SH-SY5Y (cell line): ENCODE results near the gene KCNQ5.

Experiments used
- GATA2 ChIP-seq: IDR thresholded peaks from 2 replicates; pipeline ENCODE4 v1.6.1; 2011; ENCODE audit warnings: mild to moderate bottlenecking, low read depth, low read length
- GATA3 ChIP-seq: IDR thresholded peaks from 2 replicates; pipeline ENCODE4 v1.6.1; 2011; ENCODE audit warnings: low read depth, mild to moderate bottlenecking, low read length, moderate library complexity

KCNQ5 gene

DNA sequence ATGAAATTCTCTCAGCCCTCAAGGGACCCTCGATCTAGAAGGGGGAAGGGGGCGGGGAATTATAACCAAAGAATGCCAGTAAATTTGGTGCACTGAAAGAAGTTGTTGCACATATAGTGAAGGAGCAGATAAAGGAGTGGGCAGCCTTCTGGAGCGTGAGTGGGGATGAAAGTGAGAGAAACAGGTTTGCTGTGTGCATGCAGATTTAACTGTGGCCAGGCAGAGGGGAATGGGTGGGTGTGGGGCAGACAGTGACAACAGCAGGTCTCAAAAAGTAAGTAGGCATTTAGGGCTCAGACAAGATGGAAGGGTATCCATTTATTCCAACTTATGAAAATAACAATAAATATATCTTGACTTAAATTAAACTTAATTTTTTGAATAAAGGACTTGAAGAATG, 149.1 kb downstream of the KCNQ5 start:
- TF ChIP-seq GATA2 (no peak), GATA3 (no peak)

DNA sequence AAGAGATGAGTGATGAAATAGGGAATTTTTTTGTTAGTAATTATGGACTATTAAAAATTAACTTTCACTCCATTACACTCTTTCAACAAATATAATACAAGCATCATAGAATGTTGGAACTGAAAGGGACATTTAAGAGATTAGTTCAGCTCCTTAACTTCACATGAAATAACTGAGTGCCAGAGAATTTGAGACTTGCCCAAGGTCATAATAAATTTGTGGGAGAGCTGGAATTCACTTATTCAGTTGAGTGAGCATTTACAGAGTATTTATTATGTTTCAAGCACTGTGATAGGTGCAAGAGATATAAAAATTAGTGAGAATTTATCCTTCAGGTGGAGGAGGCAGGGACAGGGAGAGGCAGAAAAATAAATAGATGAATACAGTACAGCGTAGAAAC, 154.6 kb downstream of the KCNQ5 start:
- TF ChIP-seq GATA2 (no peak), GATA3 (no peak)

- TF ChIP-seq GATA3: no peak
- TF ChIP-seq GATA2: no peak
Observed at GRCh38 chr6:72781624-72782023, 159.8 kb downstream of the KCNQ5 start.

- TF ChIP-seq GATA2: no peak
- no peak for TF ChIP-seq GATA3
Observed at GRCh38 chr6:72783035-72783434, 161.2 kb downstream of the KCNQ5 start.

DNA sequence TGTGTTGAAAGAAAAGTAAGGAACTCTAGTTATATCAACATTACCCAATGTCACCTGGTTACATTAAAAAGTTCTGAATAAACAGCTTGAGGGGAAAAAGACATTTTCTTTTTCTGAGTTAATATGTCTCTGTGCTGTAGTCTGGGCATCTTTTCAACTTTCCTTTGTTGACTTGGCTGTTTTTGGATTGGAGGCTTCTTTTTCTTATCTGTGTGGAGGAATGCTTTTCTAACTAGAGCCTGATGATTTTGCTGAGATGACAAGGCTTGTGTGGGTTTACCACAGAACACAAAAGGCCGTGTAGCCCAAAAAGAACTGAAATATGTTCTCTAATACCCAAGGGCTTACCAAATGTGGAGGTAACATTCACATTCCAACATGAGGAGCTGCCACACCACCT, 161.8 kb downstream of the KCNQ5 start:
- TF ChIP-seq GATA3 (no peak), GATA2 (no peak)

DNA sequence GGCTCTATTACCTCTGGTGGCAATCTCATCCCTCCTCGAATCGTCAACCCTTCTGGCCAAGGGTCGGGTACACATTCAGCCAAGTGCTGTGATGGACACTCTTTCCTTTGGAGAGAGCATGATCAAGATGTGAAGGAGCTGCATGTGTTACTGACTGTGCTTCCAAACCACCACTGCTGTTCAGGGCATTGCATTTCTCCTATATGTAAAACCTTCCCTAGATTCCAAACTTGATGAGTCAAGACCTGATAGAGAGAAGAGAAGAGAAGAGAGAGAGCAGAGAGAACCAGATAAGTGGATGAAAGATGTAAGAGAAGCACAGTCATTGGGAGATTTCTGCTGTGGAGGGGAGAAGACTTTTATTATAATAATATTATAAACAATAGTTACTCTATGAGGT, 162.2 kb downstream of the KCNQ5 start:
- TF ChIP-seq GATA2: no peak

DNA sequence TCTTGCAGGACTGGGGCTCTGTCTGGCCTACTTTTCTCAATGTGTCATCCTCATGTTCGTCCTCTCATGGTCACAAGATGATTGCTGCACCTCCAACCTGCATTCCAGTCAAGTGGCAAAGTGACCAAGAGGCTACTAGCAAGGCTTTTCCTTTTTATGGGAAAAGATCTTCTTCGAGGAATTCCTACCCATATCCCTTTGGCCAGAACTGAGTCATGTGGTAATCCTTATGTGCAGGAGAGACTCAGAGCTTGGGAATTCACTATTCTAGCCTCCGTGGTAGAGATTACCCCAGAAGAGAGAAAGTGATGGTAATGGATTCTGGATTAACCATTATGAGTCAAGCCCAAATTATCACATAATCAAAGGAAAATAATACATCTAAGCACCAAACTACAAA, 162.7 kb downstream of the KCNQ5 start:
- TF ChIP-seq GATA2 (no peak), GATA3 (no peak)

- no peak for TF ChIP-seq GATA2
- no peak for TF ChIP-seq GATA3
Observed at GRCh38 chr6:72787391-72788031, 165.6 kb downstream of the KCNQ5 start.

DNA sequence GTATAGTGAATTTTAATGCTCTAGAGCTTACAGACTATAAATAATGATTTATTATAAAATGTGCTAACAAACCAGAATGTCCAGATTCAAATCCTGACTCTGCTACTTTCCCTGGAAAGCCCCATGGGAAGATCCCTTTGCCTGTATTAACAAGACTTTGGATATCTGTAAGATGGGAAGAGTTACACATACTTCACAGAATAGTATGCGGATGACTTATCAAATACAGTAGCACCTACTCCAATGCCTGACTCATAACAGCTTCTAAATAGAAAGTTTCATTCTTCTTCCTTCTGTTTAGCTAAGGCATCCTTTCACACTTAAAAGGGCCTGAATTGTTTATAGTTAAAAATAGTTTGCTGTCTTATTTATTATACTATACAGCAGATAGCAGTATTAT, 166.3 kb downstream of the KCNQ5 start:
- TF ChIP-seq GATA3: no peak
- TF ChIP-seq GATA2: no peak

DNA sequence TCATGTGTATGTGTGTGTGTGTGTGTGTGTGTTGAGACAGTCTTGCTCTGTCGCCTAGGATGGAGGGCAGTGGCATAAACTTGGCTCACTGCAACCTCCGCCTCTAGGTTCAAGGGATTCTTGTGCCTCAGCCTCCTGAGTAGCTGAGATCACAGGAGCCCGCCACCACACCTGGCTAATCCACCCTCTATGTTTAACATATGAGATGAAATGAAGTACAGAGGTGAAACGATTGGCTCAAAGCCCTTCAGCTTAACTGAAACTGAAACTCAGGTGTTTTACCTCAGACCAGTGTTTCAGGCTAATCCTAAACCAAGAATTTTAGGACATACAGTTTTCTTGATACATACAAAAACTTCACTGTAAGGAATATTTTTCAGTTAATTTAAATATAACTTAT, 167.3 kb downstream of the KCNQ5 start:
- TF ChIP-seq GATA3 (no peak), GATA2 (no peak)

- TF ChIP-seq GATA2 (no peak), GATA3 (no peak)
Observed at GRCh38 chr6:72792692-72793091, 170.8 kb downstream of the KCNQ5 start.

DNA sequence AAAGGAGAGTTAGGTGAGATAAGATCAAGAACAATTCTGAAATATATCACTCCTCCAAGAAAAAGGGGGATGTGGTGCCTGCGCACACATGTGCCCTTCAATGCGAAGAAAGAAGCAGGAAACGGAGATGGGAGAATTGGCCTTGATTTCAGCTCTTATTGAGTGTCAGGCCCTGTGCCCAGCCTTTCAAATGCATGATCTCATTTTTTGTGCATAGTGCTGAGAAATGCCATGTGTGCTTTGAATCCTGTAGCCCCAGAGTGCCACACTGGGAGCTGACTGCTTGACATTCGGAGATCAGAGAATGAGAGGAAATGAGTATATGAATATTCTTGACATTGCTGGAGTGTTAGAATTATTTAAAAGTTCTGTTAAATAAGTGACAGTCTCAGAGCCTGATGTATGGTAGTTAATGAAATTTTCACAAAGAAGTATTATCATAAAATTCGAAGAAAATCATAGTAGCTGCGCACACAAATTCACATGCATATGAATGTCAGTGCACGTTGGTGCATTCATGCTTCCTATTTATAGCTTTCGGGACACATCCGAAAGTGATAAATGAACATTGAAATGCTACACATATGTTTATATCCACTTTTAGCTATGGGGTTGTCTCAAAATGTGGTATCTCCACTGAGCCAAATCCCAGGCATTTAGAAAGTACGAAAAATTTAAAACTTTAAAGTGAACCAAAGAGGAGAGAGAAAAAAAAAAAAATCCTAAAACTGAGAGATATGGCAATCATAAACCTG, 172.0 kb downstream of the KCNQ5 start:
- no peak for TF ChIP-seq GATA3
- no peak for TF ChIP-seq GATA2

DNA sequence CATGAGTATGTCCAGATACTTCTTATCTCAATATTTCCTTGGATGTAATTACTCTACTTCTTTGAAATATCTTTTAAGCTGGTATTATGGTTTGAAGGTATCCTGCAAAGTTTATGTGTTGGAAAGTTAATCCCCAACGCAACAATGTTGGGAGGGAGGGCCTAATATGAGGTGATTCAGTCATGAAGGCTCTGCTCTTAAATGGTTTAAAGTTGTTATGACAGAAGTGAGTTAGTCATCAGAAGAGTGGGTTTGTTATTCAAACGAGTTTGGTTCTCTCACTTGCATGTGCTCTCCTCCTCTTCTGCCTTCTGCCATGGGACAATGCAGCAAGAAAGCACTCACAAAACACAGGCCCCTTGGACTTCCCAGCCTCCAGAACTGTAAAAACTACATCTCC, 176.3 kb downstream of the KCNQ5 start:
- TF ChIP-seq GATA3: no peak
- TF ChIP-seq GATA2: no peak

GRCh38 chr6:72809746-72810379, 188.0 kb downstream of the KCNQ5 start:
- TF ChIP-seq GATA3 (no peak), GATA2 (no peak)
